HL-60 (cell line): ENCODE results near the gene LLPH.
A peak's percentile ranks its signal among the peaks of the same experiment; 100 is the strongest.

ENCODE experiments used
- GABPA ChIP-seq: IDR thresholded peaks from 2 replicates; pipeline ENCODE4 v1.6.1; 2012; ENCODE audit warnings: low read depth
- POLR2AphosphoS5 ChIP-seq: IDR thresholded peaks from 2 replicates; pipeline ENCODE4 v1.6.1; 2012; ENCODE audit warnings: low read depth
- TF ChIP-seq, protein P1 (sequence below): IDR thresholded peaks from one replicate; pipeline ENCODE4 v1.5.1; 2011; ENCODE audit warnings: low read length, control low read depth, inconsistent platforms; ENCODE audit not compliant: insufficient read depth

DNA sequence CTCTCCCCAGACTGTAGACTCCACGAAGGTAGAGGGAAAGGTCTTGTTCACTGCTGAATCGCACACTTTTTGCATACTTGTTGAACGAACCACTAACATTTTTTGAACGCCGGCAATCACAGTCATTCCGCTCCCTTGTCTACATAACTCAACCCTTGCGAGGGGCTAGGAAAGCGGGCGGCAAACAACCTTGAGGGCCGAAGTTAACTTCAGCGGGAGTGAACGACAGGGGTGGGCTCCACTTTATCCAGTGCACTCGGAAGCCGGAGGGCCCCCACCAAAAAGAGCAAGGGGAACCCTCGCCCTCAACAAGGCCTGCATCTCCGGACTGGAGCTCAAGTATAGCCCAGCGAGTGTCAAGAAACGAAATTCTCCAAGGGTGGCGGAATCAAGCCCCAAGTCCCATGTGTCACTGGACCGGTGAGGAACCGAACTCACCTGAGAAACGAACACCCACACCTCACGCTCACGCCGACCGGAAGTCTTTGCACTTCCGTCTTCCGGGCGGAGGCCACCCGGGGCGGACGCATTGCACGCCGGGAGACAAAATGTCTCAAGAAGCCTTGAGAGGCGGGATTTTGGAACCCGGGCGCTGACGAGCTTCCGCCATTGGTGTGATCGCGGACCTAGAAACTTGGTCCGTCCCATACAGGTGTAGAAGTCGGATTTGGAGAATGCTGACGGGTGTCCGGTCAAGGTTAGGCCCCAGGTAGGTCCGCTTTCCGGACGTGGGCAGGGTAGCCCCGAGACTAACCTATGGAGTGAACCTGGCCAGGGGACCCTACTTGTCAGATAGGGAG is at the start of gene LLPH:
- TF ChIP-seq, protein P1, sequence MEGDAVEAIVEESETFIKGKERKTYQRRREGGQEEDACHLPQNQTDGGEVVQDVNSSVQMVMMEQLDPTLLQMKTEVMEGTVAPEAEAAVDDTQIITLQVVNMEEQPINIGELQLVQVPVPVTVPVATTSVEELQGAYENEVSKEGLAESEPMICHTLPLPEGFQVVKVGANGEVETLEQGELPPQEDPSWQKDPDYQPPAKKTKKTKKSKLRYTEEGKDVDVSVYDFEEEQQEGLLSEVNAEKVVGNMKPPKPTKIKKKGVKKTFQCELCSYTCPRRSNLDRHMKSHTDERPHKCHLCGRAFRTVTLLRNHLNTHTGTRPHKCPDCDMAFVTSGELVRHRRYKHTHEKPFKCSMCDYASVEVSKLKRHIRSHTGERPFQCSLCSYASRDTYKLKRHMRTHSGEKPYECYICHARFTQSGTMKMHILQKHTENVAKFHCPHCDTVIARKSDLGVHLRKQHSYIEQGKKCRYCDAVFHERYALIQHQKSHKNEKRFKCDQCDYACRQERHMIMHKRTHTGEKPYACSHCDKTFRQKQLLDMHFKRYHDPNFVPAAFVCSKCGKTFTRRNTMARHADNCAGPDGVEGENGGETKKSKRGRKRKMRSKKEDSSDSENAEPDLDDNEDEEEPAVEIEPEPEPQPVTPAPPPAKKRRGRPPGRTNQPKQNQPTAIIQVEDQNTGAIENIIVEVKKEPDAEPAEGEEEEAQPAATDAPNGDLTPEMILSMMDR = no peak
- TF ChIP-seq GABPA = peak; percentile 93
- TF ChIP-seq POLR2AphosphoS5 = peak; percentile 90
